ENCODE data around the gene NMS.

DNA sequence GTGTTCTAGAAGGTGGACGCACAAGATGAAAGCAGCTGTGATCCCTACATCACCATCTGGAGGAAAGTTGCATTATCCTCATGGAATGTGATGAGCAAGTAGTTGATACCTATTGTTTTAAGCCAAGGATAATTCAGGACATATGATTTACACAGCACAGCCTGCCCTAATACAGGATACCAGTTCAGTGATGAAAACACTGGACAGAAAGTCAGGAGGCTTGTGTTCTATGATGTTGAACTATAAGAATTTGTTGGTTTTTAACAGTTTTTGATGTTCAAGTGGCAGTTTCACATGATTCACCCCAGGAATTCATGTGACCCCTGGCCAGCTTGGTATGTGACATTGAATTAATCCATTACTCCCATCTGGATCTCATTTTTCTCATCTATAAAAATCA is 46.7 kb upstream of the NMS start:
- TF ChIP-seq, protein P1, sequence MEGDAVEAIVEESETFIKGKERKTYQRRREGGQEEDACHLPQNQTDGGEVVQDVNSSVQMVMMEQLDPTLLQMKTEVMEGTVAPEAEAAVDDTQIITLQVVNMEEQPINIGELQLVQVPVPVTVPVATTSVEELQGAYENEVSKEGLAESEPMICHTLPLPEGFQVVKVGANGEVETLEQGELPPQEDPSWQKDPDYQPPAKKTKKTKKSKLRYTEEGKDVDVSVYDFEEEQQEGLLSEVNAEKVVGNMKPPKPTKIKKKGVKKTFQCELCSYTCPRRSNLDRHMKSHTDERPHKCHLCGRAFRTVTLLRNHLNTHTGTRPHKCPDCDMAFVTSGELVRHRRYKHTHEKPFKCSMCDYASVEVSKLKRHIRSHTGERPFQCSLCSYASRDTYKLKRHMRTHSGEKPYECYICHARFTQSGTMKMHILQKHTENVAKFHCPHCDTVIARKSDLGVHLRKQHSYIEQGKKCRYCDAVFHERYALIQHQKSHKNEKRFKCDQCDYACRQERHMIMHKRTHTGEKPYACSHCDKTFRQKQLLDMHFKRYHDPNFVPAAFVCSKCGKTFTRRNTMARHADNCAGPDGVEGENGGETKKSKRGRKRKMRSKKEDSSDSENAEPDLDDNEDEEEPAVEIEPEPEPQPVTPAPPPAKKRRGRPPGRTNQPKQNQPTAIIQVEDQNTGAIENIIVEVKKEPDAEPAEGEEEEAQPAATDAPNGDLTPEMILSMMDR (IDR thresholded peaks at IDR 0.05; ENCODE audit: poor library complexity, severe bottlenecking), result no peak
- TF ChIP-seq TAF1 (IDR thresholded peaks at IDR 0.05; ENCODE audit: low read depth) (no peak), EP300 (conservative IDR thresholded peaks at IDR 0.05; ENCODE audit: poor library complexity, severe bottlenecking) (no peak), SMC3 (conservative IDR thresholded peaks at IDR 0.05; ENCODE audit: poor library complexity) (no peak), EZH2 (IDR thresholded peaks at IDR 0.05; ENCODE audit: borderline replicate concordance, insufficient read depth, low read length, poor library complexity, severe bottlenecking) (no peak), POLR2AphosphoS5 (IDR thresholded peaks at IDR 0.05) (no peak), RAD21 (conservative IDR thresholded peaks at IDR 0.05) (no peak)
- TF ChIP-seq, protein P2, sequence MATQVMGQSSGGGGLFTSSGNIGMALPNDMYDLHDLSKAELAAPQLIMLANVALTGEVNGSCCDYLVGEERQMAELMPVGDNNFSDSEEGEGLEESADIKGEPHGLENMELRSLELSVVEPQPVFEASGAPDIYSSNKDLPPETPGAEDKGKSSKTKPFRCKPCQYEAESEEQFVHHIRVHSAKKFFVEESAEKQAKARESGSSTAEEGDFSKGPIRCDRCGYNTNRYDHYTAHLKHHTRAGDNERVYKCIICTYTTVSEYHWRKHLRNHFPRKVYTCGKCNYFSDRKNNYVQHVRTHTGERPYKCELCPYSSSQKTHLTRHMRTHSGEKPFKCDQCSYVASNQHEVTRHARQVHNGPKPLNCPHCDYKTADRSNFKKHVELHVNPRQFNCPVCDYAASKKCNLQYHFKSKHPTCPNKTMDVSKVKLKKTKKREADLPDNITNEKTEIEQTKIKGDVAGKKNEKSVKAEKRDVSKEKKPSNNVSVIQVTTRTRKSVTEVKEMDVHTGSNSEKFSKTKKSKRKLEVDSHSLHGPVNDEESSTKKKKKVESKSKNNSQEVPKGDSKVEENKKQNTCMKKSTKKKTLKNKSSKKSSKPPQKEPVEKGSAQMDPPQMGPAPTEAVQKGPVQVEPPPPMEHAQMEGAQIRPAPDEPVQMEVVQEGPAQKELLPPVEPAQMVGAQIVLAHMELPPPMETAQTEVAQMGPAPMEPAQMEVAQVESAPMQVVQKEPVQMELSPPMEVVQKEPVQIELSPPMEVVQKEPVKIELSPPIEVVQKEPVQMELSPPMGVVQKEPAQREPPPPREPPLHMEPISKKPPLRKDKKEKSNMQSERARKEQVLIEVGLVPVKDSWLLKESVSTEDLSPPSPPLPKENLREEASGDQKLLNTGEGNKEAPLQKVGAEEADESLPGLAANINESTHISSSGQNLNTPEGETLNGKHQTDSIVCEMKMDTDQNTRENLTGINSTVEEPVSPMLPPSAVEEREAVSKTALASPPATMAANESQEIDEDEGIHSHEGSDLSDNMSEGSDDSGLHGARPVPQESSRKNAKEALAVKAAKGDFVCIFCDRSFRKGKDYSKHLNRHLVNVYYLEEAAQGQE (IDR thresholded peaks at IDR 0.05; ENCODE audit: borderline replicate concordance), result no peak
